CD4-positive, alpha-beta T cell treated with Interleukin-6 at 100 ng/mL for 8 hours (primary cell): Measurements from ENCODE around the gene ABLIM2.

Experiments used
- DNase-seq: peaks from one replicate; pipeline ENCODE4 v3.0.0-alpha.2; 2020; ENCODE audit warnings: mixed read lengths, low spot score

Gene ABLIM2

DNA sequence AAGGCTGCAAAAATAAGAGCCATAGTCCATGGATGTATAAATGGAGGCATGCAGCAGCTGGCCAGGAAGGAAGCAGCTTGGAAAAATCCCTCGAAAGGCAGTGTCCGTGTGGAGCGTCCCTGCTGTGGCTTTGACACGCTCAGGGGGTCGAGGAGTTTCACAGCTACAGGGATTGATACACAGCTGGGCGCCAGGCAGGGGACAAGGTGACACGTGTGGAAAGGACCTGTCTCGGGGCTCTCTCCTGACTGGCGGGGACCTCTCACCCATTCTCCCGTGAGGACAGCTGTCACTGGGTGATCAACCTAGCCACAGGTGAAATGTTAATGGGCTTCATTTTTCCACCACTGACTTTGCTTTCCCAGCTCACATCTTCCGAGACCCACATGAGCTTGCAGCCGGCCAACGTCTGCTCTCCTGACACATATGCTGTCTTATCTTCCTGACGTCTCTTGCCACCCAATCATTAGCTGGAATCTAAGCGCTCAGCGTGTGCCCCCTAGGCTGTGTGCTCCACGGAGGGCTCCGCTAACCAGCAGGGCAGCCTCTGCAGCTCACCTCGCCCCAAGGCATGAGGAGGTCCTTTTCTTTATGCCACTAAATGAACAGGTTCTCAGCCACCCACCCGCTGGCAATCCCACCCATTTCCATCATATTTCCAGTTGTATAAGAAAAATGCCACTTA lies 129.6 kb downstream of the ABLIM2 start:
- no peak for DNase-seq

DNA sequence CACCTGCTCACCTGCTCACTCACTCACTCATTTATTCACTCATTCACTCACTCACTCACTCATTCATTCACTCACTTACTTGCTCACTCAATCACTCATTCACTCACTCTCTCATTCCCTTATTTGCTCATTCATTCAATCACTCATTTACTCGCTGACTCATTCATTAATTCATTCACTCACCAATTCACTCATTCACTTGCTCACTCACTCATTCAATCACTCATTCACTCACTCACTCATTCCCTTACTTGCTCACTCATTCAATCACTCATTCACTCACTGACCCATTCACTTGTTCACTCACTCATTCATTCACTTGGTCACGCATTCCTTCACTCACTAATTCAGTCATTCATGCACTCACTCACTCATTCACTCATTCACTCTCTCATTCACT lies 130.2 kb downstream of the ABLIM2 start:
- DNase-seq = no peak

DNA sequence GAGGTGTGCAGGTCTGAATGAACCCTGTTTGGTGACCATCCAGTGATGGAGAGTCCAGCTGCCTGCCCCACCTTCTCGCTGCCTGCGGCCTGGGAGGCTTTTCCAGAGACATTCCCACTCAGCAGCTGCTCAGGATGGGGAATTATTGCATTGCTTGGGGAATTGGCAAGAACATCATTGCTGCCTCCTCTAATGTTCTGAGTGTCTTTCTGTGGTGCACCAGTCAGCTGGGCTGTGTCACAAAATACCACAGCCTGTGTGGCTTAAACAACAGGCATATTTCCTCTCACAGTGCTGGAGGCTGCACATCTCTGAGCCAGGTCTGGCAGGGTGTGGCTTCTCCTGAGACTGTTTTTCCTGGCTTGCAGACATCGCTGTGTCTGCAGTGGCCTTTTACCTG lies 132.2 kb downstream of the ABLIM2 start:
- no peak for DNase-seq

DNA sequence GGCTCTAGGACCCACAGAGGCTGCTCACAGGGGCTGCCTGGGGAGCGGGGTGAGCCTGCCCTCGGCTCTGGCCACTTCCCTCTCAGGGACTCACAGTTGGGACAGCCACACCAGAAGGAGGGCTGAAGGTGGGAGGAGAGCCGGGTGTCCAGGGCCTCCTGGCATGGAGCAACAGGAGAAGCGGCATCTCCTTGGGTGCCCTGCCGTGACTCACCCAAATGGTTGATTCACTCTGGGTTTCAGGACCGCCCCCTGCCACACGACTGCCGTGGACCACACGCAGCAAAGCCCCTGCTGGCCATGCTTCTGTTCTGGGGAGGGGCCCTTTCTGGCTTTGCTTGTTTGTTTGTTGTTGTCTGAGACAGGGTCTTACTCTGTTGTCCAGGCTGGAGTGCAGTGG lies 132.9 kb downstream of the ABLIM2 start:
- DNase-seq = no peak

DNA sequence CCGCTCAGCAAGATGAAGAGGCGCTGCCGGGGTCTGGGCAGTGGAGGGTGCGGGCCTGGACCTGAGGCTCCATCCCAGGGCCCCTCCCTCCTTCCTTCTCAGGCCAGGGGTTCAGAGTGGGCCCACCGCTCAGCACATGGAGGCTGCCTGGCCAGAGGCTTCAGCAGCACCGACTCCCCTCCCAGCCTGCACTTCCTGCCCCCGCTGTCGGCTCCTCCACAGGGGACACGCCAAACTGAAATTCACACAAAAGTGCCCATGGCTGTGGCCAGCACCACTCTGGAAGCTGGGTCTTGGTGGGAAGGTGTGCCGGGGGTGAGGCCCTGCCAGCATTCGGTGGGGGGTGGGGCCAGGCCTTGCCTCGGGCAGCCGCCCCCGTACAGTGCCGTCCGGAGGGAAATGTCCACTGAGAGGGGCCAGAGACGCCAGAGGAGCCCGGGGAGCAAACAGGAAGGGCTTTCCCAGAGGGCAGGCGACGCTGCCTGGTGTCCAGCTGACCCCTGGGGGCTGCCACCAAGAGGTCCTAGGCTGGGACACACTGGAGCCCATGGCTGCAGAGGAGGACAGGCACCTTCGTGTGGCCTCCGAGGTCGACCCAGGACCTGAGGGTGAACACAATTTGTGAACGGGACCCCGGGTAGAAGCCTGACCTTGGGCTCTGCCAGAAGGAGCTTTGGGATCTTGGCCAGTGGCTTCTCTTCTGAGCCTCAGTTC lies 134.4 kb downstream of the ABLIM2 start:
- no peak for DNase-seq

DNA sequence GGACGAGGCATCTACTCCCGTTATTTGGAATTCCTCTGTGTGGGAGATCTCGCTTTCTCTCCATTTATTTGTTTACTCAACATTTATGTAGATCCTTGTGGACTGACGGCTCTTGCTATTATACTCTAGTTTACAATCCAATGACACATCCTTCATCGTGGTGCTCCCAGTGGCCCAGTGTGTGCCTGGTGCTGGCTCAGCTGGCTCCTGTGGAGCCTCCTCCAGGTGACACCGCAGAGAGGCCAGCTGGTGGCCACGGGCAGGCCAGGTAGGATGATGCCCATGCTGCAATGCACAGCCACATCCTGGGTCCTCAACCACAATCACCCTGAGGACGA lies 134.9 kb downstream of the ABLIM2 start:
- no peak for DNase-seq

DNA sequence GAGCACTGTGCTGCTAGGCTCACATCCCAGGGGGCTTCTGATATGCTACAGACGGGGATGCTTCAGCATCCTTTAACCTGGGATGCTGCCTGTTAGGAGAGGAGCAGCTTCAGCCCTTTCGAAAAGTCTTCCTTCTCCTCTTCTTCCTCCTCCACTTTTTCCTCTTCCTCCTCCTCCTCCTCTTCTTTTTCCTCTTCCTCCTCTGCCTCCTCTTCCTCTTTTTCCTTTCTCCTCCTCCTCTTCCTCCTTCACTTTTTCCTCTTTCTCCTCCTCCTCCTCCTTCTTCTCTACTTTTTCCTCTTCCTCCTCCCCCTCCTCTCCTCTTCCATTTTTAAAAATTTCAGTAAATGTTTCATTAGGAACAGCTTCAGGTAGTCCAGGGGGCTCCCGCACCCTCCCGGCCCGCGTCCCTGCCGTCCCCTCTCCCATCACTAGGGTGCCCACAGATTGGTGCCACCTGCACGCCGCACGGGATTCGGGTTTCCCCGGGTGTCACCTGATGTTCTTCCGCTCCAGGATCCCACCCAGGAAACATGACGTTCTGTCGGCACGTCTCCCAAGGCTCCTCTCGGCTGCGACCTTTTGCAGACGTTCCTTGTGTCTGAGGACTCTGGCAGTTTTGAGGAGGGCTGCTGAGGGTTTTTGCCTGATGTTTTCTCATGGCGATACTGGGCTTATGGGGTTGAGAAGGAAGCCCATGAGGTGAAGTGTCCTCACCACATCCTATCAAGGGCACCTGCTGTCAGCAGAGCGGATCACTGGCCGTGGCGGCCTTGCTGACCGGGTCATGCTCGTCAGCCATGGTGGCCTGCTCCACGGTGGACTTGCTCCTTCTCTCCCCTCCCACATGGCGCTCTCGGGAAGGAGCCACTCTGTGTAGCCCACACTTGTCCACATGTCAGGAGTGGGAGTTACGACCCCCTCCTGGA lies 135.6 kb downstream of the ABLIM2 start:
- no peak for DNase-seq

DNA sequence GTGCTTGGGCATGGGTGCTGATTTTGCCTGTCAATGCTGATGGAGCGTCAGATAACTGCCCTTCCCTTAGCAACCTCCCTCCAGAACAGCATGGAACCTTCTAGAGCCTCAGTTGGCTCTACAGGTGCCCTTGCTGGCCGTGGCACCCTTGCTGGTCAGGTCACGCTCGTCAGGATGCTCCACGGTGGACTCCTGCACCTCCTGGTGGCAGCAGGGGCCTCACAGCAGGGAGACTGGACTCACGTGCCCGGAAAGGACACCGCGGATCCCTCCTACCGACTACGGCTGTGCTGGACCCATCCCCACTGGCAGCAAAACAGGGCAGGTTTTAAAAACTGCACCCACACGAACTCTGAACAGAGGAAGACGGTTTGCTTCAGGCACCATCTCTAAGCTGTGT lies 136.8 kb downstream of the ABLIM2 start:
- DNase-seq = no peak

DNA sequence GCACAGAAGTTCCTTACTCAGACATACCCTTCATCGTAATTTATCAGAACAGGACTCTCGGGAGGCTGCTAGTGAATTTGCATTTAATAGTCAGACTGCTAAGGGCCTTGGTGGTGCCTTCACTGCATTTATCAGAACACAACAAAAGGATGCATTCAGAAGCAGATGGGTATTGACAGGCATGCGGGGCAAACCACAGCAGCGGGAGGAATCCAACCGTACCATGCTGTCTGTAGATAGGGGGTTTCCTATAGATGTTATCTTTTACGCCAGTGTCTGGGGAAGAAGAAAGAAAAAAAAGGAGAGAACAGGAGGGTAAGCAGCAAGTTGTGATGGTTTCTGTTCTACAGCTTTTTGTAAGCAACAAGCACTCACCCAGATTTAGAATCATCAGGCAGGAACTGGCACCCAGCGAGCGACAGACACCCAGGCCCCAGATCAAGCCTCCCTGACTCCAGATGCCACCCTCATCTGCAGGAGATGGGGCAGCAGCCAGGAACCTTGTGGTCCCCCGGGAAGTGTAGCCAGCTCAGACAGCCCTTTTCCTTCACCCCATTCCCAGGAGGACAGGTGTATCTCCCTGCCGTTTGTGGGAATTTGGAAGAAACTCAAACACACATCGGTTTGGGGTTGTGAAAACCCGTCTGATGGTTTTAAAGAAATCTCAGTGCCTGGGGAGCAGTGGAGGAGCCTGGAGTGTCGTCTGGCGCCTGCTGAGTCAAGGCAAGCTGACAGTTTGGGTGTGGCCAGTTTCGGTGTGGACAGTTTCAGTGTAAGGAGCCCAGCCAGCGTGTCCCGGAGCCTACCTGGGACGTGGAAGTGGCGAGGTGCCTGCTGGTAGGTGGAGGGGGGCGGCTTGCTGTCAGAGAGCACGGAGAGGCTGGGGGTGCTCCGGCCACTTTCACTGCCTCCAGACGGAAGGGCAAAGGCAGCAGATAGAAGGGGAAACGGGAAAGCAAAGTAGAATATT lies 138.9 kb downstream of the ABLIM2 start:
- DNase-seq = no peak

DNA sequence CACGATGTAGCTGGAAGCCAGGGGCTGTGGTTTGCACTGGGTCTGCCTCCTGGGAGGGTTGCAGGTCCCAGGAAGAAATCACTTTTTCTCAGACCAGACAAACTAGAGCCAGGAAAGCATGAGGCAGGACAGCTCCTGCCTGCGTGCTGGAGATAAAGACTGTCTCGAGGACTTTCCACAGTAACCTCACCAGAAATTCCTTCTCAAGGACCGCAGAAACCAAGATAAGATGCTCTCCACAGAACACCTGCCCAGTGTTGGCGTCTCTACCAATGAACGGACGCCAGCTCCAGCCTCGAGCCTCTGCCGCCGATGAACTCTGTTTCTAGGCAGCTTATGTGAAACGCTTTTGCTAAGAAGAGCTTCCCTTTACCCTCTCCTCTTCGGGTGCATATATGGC lies 142.1 kb downstream of the ABLIM2 start:
- DNase-seq = no peak

DNA sequence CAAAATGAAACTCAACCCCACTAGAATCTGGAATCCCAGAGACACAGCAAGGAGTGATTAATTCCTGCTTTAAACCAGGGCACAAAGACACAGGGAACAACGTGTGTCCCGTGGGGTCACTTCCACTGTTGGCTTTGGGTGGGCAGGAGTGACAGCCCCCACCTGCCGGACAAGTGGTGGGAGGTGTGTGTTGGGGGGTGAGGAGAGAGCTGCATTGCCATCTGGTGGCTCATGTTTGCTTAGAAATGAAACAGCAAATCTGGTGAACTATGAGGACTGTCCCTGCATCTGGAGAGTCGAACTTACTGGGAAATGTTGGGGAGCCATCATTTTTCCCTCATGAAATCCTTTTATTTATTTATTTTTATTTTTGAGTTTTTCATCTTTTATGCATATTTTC lies 143.1 kb downstream of the ABLIM2 start:
- DNase-seq = no peak

DNA sequence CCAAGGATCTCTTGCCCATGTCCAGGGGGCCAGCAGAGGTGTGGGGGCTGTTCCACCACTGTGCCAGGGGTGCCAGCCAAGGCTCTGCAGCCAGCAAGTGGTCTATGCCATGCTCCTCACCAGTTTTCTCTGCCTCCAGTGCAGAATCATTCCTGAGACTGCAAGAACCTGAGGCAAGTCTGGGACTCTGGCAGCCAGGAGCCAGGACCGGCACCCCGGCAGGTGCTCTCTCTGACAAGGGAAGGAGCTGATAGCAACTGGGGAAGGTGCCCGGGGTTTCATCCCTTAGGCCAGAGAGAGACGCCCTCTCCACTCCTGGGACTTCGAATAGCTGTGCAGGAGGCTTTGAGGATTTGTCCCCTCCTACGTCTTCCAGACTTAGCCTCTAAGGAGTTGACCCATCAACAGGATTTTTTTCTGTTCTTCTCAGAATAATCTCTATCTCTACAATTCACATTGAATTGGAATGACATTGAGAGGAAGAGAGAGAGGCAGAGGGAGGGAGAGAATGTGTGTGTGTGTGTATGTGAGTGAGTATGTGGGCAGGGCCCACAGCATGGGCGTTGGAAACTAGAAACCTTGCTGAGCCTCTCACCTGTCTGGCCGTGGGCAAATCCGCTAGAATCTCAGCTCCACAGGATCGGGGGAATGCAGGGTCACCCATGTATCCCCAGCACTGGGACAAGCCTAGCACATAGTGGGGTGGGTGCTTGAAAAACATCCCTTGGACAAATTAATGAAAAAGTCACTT lies 144.5 kb downstream of the ABLIM2 start:
- DNase-seq = no peak

DNA sequence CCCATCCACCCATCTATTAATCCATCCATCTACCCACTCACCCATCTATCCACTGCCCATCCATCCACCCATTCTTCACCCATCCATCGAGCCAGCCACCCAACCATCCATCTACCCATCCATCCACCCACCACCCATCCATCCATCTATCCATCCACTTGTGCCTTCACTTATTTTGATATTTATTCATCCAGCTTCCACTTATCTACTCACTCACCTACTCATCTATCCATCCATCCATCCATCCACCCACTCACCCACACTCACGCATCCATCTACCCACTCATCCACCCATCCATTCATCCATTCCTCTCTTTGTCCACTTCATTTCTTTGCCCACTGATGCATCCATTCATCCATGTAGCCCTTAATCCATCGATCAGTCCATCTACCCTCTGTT lies 146.1 kb downstream of the ABLIM2 start:
- DNase-seq = no peak

DNA sequence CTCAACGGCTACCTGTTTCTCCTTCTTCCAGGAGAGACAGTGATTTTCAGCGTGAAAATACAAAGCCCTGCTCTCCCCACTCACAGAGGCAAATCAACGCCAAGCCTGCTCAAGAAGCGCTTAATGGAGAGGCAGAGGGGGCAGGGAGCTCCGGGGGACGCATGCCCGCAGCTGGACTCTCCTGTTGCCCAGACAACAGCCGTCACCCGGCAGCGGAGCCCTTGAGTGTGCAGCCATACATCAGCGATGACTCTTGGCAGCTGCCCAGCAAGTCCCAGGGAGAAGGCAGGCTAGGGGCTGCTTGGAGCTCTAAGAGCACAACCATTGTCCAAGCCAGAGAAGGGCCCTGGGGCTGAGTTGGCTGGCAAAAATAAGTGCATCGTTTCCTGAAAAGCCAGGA lies 148.0 kb downstream of the ABLIM2 start:
- no peak for DNase-seq

DNA sequence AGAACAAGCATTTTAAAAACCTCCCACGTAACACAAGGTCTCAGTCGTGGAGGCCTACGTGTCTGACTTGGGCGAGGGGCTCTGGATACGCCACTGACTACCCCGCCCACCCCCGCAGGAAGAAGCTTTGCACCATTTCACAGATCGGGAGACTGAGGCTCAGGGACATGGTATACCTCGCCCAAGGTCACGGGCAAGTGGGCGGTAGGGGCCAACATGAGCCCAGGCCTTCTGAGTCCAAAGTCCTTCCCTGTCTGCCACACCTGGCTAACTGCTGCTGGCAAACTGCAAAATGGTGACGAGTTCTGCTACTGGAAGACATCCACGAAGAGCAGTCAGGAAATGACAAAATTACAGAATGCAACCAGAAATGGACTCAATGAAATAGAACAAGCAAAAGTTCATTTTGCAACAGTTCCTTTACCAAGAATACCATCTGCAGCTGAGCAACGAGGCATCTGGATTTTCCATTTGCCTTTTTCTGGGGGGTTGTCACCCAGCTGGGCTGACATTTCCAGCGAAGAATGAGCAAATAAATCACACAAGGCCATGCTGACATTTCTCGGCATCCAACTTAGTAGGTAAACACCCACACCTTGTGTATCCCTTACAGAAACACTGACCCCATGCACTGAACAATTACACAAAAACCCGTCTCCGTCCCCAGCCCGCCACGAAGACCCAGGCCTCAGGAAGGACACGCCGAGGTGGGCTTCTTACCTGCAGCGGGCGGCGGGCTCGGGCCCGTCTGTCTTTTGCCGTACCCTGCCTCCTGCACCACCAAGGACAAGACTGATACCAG lies 148.7 kb downstream of the ABLIM2 start:
- no peak for DNase-seq

DNA sequence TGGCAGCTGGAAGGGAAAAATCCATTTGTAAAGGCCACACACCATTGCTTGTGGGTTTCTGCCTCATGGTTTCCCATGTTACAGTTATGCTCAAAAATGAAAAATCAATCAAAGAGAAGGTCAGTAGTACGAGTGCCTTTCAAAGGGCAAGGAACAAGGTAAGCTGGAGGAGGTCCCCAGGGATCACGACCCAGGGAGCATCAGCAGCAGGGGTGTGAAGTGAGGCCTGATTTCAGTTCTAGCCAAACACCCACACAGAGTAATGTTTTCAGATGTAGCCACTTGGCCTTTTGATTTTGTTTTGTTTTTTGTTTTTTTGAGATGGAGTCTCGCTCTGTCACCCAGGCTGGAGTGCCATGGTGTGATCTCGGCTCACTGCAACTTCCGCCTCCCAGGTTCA lies 149.5 kb downstream of the ABLIM2 start:
- no peak for DNase-seq

DNA sequence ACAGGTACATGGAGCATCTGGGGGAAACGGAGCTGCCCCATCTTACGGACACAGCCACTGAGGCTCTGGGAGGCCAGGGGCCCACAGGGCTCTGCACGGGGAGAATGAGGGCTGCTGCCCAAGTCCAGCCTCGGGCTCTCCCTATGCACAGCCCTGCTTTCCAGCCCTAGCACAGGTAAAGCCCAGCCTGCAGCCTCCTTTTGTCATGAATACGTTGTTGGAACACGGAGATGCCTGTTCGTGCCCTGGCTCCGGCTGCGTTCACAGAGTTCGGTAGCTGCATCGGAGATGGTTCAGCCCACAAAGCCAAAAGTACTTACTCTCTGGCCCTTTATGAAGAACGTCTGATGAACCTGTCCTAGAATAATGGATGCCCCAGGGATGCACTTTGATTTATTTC lies 150.2 kb downstream of the ABLIM2 start:
- DNase-seq = no peak

DNA sequence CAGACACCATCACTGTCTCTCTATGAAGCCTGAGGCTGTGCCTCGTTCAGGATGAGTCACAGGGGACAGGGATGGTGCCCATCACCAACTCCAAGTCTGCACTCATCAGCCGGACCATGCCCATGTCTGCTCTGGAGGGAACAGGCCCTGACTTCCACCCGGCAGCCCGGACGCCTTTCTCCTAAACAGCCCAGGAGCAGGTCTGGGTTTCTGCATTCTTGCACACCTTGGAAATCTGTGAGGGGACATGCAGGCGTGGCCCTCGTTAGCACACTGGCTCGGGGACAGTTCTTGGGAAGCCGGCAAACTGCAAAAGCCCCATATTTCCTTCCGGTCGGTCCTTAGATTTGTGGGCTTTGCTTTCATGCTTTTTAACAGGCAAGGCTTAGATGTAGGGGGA lies 151.0 kb downstream of the ABLIM2 start:
- DNase-seq = no peak

DNA sequence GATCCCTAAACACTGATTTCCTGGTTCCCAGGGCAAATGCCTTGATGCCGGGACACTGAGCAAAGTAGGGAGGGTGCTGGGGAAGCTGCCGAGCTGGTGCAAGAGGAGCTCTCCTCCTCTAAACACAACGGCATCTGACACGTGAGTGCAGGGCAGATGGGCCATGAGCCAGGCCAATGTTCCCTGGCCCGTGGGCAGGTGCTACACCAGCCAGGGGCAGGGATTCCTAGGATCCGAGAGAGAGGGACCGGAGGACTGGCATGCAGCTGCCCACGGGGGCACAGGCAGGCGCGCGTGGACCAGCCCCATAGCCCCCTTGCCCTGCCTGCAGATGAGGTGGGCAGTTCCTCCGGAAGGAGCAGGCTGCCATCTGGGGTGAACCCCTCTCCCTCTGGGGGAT lies 152.1 kb downstream of the ABLIM2 start:
- no peak for DNase-seq

DNA sequence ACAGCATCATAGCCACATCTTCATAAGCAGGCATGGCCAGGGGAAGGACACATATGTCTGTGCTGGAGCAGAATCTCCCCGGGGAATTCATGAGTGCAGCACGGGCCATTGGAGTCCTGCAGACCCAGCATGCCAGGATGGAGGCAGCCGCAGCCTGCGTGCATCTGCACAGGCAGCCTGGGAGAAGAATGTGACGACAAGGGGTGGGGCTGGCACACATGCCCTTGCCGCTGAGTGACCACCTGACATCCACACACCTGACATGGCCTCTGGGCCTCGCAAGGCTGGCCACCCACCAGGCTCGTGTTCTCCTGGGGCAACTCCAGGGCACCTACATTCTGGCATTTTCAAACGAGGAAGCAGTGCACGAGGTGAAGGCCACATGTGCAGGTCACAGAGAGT lies 152.8 kb downstream of the ABLIM2 start:
- DNase-seq = no peak
